ENCODE measurements around the gene BORCS6. TPM values are rescaled to one million over a fixed set of nuclear protein-coding genes. Genes with fewer than 3 reads are reported as not detected.
A peak's percentile ranks its signal among the peaks of the same experiment; 100 is the strongest.

BORCS6 gene
- total and polyA plus RNA-seq, 2 of the 13 experiments (the other 11 are each of a cell fraction or from before 2014, with no cell fraction given) = 2.0 to 5.1 TPM

GRCh38 chr17:8192070-8192815 is 2.3 kb upstream of the BORCS6 start (continued):
- TF ChIP-seq NFAT5 (CRISPR knock-in tag; IDR thresholded peaks at IDR 0.05) (no peak), HOXA7 (CRISPR knock-in tag; IDR thresholded peaks at IDR 0.05) (no peak), MIER2 (CRISPR knock-in tag; IDR thresholded peaks at IDR 0.05) (no peak), ZNF567 (CRISPR knock-in tag; IDR thresholded peaks at IDR 0.05; ENCODE audit: borderline replicate concordance) (no peak), TCF7 (IDR thresholded peaks at IDR 0.05; ENCODE audit: low read depth) (no peak), ATF3 (CRISPR knock-in tag; IDR thresholded peaks at IDR 0.05) (no peak), NFKB2 (CRISPR knock-in tag; IDR thresholded peaks at IDR 0.05; ENCODE audit: borderline replicate concordance) (no peak), ZNF607 (CRISPR knock-in tag; IDR thresholded peaks at IDR 0.05; ENCODE audit: borderline replicate concordance) (no peak), ZNF749 (CRISPR knock-in tag; IDR thresholded peaks at IDR 0.05; ENCODE audit: borderline replicate concordance) (no peak), RBM22 (optimal IDR thresholded peaks at IDR 0.05; ENCODE audit: low read length) (no peak), FOXP4 (CRISPR knock-in tag; IDR thresholded peaks at IDR 0.05) (no peak), TFE3 (CRISPR knock-in tag; IDR thresholded peaks at IDR 0.05) (peak; percentile 77), FOSL1 (CRISPR knock-in tag; IDR thresholded peaks at IDR 0.05; ENCODE audit: borderline replicate concordance) (no peak)

Data from HepG2 (cell line).